GM12873 (cell line): ENCODE data around the gene EXOC8.

ENCODE experiments used
- TF ChIP-seq, protein P1 (sequence below): IDR thresholded peaks from 2 replicates; pipeline ENCODE4 v1.5.1; 2012; ENCODE audit warnings: low read depth, mild to moderate bottlenecking, moderate library complexity, low read length, control low read depth; ENCODE audit not compliant: insufficient read depth; ENCODE audit errors: missing control alignments

Gene EXOC8

DNA sequence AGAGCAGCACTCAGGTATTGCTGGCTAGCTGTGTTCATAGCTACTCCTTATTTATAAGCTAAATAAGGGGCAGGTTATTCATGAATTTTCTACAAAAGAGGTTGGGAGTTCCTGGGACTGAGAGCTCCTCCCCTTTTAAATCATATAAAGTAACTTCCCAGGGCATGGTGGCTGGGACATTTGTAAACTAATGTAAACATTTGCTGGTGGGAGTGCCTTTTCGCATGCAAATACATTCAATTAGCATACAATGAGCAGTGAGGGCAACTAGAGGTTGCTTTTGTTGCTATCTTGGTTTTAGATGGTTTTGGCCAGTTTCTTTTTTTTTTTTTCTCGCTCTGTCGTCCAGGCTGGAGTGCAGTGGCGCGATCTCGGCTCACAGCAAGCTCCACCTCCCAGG, 53.2 kb downstream of the EXOC8 start:
- TF ChIP-seq, protein P1, sequence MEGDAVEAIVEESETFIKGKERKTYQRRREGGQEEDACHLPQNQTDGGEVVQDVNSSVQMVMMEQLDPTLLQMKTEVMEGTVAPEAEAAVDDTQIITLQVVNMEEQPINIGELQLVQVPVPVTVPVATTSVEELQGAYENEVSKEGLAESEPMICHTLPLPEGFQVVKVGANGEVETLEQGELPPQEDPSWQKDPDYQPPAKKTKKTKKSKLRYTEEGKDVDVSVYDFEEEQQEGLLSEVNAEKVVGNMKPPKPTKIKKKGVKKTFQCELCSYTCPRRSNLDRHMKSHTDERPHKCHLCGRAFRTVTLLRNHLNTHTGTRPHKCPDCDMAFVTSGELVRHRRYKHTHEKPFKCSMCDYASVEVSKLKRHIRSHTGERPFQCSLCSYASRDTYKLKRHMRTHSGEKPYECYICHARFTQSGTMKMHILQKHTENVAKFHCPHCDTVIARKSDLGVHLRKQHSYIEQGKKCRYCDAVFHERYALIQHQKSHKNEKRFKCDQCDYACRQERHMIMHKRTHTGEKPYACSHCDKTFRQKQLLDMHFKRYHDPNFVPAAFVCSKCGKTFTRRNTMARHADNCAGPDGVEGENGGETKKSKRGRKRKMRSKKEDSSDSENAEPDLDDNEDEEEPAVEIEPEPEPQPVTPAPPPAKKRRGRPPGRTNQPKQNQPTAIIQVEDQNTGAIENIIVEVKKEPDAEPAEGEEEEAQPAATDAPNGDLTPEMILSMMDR = no peak
